ENCODE results near the gene TASL.
"Not testable (repeated sequence)": the region's sequence is repeated elsewhere in the genome, so short reads cannot be mapped to it uniquely, and the experiment has no call there.

TASL gene

GRCh38 chrX:30573125-30573524, 4.4 kb downstream of the TASL start:
- DNase-seq, result no peak

- DNase-seq, result no peak
Observed at GRCh38 chrX:30572678-30573077, 4.9 kb downstream of the TASL start.

DNA sequence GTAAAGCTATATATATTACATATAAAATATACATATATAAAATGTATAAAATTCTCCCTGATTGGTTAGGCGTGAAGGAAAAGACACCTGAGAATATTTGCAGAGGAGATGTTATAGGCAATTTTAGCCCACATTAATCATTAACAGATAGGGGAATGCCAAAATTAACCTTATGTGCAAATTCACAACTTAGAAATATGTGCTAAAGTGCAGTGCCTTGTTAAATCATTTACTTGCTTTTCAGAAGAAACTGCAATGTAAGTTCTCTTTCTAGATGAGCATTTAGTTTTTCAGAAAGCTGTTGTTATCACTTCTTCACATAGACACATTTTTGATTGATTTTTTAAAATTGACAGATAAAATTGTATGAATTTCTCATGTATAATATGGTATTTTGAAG, 5.6 kb downstream of the TASL start:
- DNase-seq, result no peak

GRCh38 chrX:30570505-30570904, 7.1 kb downstream of the TASL start:
- DNase-seq, result no peak

DNA sequence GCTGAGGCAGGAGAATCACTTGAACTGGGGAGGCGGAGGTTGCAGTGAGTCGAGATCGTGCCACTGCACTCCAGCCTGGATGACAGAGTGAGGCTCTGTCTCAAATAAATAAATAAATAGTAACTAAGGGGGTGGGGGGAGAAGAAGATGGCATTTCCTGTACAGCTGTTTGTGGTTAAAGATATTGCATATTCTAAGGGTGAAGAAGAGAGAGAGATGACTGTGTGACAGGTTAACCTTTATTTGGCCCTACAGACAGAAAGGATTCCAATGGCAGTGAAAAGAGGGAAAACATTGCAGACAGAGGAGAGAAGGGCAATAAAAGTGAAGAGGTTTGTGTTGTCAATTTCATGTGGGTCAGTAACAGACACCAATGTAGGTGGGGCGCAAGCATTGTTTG, 9.4 kb downstream of the TASL start:
- no peak for DNase-seq

- DNase-seq, result not testable (repeated sequence)
Observed at GRCh38 chrX:30563070-30563469, 14.5 kb downstream of the TASL start.

DNA sequence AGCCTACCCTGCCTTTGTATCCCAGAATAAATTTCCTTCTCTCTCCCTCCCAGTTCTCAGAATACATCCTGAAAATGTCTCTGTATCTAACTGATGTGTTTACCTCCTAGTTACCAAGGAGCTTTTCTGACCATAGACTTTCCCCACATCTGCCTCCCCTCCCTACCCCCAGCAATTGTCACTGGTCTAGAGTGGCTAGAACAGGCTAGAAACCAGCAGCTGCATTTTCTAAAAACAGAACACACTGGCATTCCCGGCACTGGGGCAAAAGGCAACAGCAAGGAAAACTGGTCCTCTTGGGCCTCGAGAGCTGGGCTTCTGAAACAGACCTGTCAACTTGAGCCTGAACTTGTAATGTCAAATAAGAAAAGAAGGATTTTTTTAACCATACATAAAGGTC, 16.4 kb downstream of the TASL start:
- no peak for DNase-seq

DNA sequence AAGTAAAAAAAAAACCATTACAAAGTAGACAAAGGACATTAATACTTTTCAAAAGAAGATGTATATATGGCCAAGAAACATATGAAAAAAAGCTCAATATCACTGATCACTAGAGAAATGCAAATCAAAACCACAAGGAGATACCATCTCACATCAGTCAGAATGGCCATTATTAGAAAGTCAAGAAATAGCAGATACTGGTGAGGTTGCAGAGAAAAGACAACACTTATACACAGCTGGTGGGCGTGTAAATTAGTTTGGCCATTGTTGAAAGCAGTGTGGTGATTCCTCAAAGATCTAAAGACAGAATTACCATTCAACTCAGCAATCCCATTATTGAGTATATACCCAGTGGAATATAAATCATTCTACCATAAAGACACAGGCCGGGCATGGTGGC, 39.3 kb downstream of the TASL start:
- no peak for DNase-seq

DNA sequence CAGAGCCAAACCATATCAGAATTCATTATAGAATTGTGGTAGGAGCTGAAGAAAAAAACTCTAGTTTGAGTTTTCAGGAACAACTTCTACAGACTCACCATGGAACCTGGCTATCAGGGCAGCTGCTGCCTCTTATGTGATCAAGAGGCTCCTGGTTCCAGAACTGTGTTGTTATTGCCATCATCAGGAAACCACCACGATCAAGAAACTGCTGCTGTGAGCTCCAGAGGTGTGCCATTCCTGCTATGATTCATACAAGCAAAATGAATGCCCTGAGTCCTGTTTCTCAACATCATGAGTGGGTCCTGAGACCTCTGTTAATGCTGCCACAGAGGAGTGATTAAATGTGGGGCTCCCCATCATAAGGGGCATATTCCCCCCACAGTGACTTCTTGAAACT, 43.7 kb downstream of the TASL start:
- no peak for DNase-seq

DNA sequence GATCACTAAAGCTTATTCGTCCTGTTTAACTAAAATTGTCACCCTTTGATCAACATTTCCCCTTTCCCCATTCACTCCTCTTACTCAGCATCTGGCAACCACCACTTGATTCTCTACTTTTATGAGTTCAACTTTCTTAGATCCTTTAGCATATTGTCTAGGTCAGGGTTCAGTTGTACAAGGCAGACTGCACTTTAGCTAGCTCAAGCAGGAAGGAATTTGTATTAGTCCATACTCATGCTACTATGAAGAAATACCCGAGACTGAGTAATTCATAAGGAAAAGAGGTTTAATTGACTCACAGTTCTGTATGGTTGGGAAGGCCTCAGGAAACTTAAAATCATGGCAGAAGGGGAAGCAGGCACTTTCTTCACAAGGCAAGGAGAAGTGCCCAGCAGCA, 44.3 kb downstream of the TASL start:
- DNase-seq, result no peak

DNA sequence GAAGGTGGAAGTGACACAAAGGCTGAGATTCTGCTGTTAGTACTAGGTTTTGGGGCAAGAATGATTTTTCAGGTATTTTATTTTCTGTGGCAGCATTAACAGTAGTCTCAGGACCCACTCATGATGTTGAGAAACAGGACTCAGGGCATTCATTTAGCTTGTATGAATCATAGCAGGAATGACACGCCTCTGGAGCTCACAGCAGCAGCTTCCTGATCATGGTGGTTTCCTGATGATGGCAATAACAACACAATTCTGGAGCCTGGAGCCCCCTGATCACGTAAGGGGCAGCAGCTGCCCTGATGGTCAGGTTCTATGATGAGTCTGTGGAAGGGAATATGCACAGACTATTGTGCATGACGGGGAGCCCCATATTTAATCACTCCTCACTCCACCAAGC, 47.0 kb downstream of the TASL start:
- no peak for DNase-seq

GRCh38 chrX:30525732-30526131, 51.8 kb downstream of the TASL start:
- DNase-seq, result no peak

DNA sequence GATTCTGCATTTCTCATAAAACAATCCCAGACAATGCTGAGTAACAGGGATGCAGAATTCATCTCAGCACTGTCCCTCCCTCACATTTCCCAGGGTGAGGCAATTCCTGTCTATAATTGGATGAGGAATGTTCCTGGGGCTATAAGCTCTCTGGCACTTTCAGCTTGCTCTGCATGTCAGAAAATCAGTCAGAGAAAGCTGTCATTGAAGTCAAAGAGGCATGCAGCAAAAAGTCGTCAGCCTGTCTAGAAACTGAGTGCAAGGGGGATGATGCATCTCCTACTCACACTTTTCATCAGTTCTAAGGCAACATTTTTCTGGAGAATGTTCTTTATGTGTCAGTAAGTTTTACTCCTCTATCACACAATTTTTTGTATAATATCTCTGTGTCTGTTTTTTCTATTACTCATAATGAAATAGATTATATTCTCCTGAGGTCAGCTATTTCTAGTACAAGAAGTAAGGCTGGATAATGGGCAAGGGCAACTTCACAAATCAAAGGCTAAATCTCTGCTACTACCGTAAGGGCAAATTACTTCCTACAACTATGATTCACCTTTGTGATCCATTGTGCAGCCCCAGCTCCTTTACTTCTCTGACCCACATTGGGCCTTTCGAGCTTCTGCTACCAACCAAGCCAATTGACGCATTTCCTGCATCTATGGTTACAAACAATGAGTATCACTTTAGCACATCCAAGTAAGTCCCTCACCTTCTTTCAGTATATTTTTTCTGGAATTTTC, 56.0 kb downstream of the TASL start:
- DNase-seq, result no peak

GRCh38 chrX:30513284-30513683, 64.3 kb downstream of the TASL start:
- no peak for DNase-seq
